GM10248 (cell line): Measurements from ENCODE around the gene SPTB.

ENCODE experiments used
- CTCF ChIA-PET: fragments of 300-600 bp; sonication (Branson Sonifier 250); formaldehyde crosslinking; extraction: SDS; loops from one replicate; lab custom pipeline; 2021; ENCODE audit warnings: antibody characterized with exemption; lab: Yijun Ruan, JAX
- POLR2A ChIA-PET: fragments of 350-650 bp; sonication (Branson Sonifier 250); formaldehyde crosslinking; extraction: SDS; loops from one replicate; lab custom pipeline; 2020; ENCODE audit warnings: antibody characterized with exemption; lab: Yijun Ruan, JAX
- DNase-seq: peaks from one replicate; pipeline ENCODE4 v3.0.0; 2012; ENCODE audit errors: extremely low spot score
- CTCF ChIP-seq: IDR thresholded peaks from 2 replicates; pipeline ENCODE4 v1.5.1; 2012; ENCODE audit warnings: mild to moderate bottlenecking, low read depth; ENCODE audit errors: extremely low read depth, missing control alignments, control extremely low read depth

The SPTB gene

DNA sequence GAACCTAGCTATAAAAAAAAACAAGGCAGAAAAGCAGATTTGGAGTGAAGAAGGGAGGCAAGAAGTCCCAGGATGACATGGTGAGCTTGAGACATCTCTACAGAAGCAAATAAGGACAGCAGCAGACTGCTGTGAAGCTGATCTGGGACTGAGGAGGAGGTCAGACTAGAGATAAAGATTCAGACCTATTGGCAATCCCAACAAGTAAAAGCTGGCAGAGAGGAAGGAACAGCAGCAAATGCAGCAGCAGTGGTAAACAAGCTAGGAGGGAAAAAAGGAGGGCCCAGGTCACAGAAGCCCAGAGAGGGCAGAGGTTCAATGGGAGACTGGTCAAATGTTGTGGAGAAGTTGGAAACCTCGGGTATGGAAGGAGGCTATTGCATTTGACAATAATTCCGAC is 11.3 kb downstream of the SPTB start:
- ChIA-PET POLR2A (no interaction called here), CTCF (interaction anchor here (1.2 to 2.0 kb wide), 4 partner anchors 11 to 45 kb away, joined by 4 to 13 read pairs (median 6); no protein-coding TSS in a partner anchor)
- DNase-seq, result no peak
- TF ChIP-seq CTCF, result no peak

DNA sequence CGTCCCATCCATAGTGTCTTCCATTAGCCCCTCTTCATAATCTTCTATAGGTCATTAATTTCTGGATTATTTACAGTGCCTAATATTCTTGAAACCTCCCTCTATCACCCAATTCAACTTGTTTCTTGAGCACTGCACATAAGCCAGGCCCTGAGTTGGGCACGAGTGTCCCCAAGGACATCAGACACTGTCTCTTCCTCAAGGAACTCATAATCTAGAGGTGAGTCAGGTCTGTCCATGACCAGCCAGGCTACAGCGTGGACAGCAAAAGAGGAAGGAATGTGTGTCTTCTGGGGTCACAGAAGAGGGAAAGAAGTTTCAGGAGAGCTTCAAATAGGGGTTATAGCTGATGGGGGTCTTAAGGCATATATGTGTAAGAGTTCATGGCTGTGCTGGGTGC is 12.5 kb downstream of the SPTB start:
- ChIA-PET CTCF (no interaction called here), POLR2A (no interaction called here)
- no peak for DNase-seq
- TF ChIP-seq CTCF, result no peak

DNA sequence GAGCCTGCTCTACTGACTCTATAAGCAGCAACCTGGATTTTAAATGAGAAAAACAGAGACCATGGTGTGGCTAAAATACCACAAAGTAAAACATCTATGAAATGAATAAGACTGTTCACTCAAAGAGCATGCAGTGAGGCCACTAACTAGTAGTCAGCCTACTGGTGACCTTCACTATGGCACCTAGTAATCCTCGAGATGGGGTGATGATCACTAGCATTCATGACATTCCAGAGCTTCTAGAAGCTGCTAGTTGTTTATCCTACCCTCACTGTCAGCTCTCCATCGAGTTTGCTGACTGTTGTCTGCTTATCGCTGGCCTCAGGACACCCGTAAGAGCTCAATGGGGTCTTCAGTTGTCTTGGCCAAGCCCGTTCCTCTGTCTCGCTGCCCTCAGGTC is 13.7 kb downstream of the SPTB start:
- CTCF ChIA-PET, result interaction anchor here (1.1 to 1.7 kb wide), 4 partner anchors 12 to 43 kb away, joined by 4 to 6 read pairs (median 4); no protein-coding TSS in a partner anchor
- DNase-seq, result no peak
- TF ChIP-seq CTCF, result no peak
- POLR2A ChIA-PET, result no interaction called here

GRCh38 chr14:64865109-64865508 is 14.6 kb downstream of the SPTB start:
- ChIA-PET CTCF (interaction anchor here (0.9 to 2.1 kb wide), 8 partner anchors 10 to 122 kb away, joined by 3 to 6 read pairs (median 4); partner anchors contain the start of gene FNTB), POLR2A (no interaction called here)
- TF ChIP-seq CTCF, result no peak
- DNase-seq, result no peak

DNA sequence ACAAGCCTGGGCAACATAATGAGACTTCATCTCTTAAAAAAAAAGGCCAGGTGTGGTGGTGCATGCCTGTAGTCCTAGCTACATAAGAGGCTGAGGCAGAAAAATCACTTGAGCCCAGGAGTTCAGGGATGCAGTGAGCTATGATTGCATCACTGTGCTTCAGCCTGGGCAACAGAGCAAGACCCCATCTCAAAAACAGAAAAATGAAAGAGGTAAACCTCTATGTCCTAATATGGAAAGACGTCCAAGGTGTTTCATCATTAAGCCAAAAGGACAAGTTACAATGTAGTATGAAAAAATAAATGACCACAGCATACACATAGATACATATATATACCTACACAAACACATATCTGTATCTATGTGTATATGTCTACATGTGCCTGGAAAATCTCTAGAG is 15.4 kb downstream of the SPTB start:
- TF ChIP-seq CTCF, result no peak
- ChIA-PET CTCF (interaction anchor here (1.3 to 2.1 kb wide), 2 partner anchors 16 to 123 kb away, joined by 3 to 4 read pairs; partner anchors contain the start of gene FNTB), POLR2A (no interaction called here)
- DNase-seq, result no peak

GRCh38 chr14:64861916-64862315 is 17.8 kb downstream of the SPTB start:
- TF ChIP-seq CTCF, result no peak
- no peak for DNase-seq
- CTCF ChIA-PET, result interaction anchor here (1.1 kb wide), 1 partner anchor 74 kb away, joined by 3 read pairs; no protein-coding TSS in a partner anchor
- POLR2A ChIA-PET, result no interaction called here
